OCI-M1 (cell line): ENCODE results near the gene EVA1A.
A peak's percentile ranks its signal among the peaks of the same experiment; 100 is the strongest.

Experiments
- DNase-seq: peaks from one replicate; lab custom pipeline; 2025; lab: John Stamatoyannopoulos, UW

EVA1A gene

GRCh38 chr2:75589391-75590105 lies 28.8 kb upstream of the EVA1A start:
- DNase-seq = no peak

DNA sequence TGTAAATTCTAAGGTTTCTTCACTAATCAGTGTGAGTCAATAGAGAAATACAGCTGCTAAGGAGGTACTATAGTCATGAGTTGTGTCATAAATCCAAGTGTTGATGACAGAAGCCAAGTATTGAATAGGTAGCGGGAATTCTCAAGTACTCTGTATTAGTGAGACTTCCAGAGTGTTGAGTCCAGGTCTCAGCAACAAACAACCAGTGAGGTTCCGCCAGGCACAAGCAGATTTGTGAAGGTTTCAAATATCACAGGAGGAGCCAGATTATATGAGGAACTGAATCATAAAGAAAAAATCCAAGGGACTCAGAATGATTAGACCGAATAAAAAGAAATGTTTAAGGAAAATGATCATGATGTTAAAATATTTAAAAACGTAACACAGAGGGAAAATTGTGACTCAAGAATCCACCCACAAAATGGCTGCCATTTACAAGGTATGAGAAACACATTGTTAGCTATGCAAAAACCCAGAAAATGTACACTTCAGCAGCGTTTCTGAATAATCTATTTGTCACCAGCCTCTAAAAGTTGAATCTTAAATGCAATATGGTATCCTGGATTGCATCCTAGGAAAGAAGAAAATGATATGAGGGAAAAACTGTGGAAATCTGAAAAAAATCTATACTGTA lies 27.3 kb upstream of the EVA1A start:
- DNase-seq = no peak

DNA sequence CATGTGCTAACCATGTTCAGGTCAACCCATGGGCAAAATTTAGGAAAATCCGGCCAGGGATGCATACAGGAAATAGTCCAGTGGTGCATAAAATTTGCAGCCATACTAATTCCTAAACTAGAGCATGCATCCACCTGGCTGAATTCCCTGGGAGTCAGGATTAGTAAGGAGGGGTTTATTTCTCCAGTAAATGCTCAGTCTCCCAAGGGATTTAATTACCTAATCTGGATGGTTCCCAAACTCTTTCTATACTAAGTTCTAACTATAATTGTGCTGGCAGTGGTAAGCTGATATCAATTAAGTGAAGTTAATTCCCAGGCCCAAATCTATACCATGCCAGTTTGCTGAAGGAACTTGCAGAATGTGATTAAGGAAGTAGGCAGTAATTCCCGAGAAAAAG lies 26.2 kb upstream of the EVA1A start:
- DNase-seq = no peak

DNA sequence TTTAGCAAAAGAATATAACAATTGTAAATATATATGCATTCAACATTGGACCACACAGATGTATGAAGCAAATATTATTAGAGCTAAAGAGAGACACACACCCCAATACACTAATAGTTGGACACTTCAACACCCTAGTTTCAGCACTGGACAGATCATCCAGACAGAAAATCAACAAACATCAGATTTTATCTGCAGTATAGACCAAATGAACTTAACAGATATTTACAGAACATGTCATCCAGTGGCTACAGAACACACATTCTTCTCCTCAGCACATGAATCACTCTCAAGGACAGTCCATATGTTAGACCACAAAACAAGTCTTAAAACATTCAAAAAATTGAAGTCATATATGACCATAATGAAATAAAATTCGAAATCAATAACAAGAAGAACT lies 22.1 kb upstream of the EVA1A start:
- DNase-seq = no peak

DNA sequence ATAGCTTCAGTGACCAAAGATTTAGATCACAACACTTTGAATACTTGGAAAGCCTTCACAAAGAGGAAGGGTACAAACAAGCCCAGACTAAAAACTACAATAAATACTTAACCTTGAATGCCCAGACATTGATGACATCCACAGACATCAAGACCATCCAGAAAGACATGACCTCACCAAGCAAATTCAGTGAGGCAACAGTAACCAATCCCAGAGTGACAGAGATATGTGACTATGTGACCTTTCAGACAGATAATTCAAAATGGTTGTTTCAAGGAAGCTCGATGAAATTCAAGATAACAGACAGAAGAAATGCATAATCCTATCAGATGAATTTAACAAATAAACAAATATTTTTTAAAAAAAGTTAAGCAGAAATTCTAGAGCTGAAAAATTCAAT lies 19.9 kb upstream of the EVA1A start:
- no peak for DNase-seq

- DNase-seq = no peak
Measured at GRCh38 chr2:75580156-75580555, 19.4 kb upstream of the EVA1A start.

- DNase-seq = no peak
Measured at GRCh38 chr2:75579186-75579585, 18.4 kb upstream of the EVA1A start.

- DNase-seq = no peak
Measured at GRCh38 chr2:75577280-75577679, 16.5 kb upstream of the EVA1A start.

- DNase-seq = peak; percentile 1
Measured at GRCh38 chr2:75574106-75574505, 13.4 kb upstream of the EVA1A start.

DNA sequence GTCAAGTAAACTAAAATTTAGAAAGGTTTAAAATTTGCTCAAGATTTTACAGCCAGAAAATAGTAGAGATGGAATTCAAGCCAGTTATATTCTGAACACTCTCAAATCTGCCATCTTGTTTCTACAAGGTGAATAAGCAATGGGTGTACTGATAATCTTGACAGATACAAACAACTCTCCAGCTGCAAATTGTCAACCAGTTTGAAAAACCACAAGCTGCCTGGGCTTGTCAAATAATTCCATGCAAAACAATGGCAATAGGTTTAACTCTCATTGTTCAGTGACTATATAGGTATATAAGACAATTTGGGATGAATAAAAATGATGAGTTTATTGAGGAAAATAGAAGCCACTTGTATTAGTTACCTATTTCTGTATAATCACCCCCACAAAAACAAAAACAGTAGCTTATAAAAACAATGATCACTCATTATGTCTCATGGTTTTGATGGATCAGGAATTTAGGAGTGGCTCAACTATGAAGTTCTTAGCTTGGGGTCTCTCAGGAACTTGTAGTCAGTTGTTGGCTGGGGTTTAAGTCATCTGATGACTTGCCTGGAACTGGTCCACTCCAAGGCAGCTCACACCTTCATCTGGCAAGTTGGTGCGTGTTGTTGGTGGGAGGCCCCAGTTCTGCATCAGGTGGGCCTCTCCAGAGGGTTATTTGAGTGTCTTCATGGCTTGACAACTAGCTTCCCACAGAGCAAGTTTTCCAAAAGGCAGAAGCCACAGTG lies 12.6 kb upstream of the EVA1A start:
- DNase-seq = no peak

DNA sequence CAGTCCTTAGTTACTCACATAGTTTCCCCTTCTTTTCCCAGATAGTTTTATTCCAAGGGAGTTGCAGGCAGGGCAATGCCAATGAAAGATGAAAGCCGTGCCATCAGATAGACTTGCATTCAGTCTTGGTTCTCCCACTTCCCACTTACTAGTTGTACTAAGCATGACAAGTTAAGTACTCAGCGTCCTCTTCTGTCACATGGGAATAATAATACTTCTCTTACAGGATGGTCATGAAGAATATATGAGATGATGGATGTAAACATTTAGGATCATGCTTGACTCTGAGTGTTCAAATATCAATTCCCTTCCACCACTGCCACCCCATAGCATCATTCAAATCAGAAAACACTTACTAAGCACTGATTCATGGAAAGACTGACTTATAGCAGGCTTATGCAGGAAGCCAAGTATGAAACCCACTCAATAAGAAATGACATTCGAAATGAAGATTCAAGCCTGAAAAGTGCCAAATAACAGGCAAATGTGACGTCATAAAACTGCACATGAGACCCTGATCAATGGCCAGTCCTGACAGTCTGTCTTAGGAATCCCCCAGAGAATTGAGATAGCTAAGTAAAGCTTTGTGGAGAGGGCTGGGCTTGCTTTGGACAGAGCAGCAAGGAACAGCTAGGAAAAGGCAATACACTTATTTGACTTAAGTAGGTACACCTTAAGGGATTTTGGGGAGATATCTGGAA lies 11.1 kb upstream of the EVA1A start:
- no peak for DNase-seq

GRCh38 chr2:75570948-75571729 lies 10.4 kb upstream of the EVA1A start:
- peak; percentile 3 for DNase-seq

GRCh38 chr2:75570024-75570947 lies 9.5 kb upstream of the EVA1A start:
- DNase-seq = no peak

DNA sequence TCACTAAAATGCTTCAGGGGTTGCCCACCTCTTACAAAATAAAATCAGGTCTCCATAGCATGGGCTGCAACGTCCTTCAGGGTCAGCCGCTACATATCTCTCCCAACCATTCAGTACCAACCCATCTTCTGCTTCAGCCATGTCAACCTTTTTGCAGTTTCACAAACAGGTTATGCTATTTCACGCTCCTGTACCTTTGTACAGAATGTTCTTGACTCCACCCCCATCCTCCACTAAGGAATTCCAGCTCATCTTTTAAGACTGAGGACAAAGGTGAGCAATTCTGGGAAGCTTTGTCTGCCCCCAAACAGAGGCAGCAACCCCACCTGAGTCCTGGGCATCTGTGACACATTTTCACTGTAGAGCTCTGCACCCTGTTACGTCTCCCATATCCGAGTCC lies 8.8 kb upstream of the EVA1A start:
- no peak for DNase-seq

DNA sequence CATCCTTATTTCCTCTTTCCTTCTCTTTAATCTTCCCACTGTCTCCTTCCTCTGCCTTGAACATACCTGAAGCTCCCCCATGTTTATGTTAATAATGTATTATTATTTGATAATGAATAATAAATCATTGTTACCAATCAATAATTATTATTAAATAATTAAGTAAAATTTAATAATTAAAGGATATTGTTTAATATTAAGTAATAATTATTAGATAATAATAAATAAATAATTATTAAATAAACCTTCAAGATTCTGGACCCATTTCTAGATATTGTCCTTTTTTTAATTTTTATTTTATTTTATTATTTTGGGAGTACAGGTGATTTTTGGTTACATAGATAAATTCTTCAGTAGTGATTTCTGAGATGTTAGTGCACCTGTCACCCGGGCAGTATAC lies 7.4 kb upstream of the EVA1A start:
- no peak for DNase-seq

DNA sequence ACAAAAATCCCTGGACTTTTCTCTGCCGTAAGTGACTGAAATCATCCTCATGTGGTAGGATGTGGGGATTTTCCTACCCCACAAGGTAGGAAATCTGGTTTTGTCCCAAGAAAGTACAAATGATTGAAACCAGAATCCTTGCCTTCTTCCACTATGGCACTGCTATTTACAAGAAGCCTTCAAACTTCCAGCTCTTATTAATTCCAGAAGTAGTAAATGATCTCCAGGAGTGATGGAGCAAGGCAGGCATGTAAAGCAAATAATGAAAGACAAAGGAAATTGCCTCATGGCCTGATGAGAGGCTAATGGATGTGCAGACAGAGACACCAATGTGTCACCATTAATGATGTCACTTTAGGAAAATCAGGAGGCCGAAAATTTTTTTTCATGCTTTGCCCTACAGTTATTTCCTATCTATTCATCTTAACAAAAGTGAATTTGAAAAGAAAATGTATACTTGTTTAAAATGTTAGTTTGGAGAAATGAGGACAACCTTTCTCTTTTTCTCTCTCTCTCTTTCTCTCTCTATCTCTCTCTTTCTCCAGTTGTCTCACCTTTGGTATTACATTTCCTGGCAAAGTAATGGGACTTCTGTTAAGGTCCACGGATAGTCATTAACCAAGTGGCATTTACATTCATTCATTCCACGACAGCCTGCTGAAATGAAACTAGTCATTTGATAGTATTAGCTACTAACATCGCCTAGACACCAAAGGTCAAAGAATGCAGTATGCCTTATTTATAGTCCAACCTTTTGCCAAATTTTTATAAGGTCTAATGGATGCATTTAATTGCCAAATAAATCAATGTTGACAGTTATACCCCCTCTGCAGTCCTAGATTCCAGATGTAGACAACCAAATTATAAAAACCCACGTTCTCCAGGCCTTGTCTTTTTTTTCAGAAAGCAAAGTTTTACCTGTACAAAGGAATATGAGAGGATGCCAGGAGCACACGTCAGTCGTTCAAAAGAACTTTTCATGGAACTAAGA lies 5.0 kb upstream of the EVA1A start:
- DNase-seq = no peak

GRCh38 chr2:75564713-75565359 lies 4.1 kb upstream of the EVA1A start:
- DNase-seq = no peak

DNA sequence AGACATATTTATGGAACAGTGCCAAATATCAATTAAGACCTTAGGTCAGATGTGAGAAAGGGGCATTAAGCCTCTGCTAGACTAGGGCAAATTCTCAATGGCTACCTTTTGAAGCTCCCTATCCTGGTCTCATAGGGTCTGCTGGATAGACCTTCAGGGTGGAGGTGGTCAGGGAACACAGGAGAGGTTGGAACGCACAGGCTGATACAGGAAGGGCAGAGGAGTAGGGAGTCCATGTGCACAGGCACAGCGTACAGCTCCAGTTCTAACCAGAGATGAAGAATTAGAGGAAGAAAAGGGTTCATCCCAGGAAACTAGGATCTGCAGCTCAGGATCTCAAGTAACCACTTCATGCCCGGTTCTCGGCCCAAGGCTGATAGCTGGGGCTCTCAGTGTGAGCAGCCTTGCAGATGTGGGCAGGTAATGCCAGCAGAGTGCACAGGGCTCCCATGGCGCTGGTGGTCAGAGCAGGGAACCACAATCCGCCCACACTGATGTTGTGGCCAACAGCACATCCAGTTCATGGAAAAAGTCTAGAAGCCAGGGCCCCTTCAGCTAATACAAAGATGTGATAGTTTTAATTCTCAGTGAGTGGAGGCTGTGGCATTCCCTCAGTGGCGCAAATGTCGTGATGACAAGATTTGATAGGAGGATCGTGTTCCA lies 3.4 kb upstream of the EVA1A start:
- DNase-seq = no peak
